ENCODE results near the gene LIMD2. TPM values are rescaled to one million over a fixed set of nuclear protein-coding genes. Genes with fewer than 3 reads are reported as not detected.

LIMD2 gene
- total RNA-seq, 2 donors from 2014 or later = 451 to 473 TPM

DNA sequence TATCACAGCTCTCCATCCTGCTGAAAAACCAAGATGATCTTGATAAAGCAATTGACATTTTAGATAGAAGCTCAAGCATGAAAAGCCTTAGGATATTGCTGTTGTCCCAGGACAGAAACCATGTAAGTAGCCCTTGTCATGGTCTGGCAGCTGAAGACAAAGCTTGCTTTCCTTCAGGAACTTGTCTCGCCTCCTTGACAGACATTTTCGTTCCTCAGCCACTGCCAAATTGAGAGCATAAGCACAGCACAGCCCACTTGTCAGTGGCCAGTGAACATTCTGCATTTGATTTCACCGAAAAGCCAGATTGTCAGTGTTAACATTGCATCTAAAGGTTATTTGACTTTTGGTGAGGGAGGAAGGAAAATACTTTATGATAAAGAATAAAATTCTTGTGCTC lies 42.1 kb downstream of the LIMD2 start:
- H3K27ac Mint-ChIP-seq = no peak overlapping the region
- H3K4me3 Mint-ChIP-seq = no peak overlapping the region
- peaks cover 8% of the 10 kb centered on the region for H3K36me3 Mint-ChIP-seq (ENCODE audit: low read depth)
- no peak for ATAC-seq
- no peaks in the 10 kb centered on the region for H3K27me3 Mint-ChIP-seq
- DNase-seq = no peak
- no peaks in the 10 kb centered on the region for H3K9me3 ChIP-seq (ENCODE audit: control insufficient read depth, low read length, poor library complexity, severe bottlenecking)
- H3K4me1 Mint-ChIP-seq = peaks cover 6% of the 10 kb centered on the region

DNA sequence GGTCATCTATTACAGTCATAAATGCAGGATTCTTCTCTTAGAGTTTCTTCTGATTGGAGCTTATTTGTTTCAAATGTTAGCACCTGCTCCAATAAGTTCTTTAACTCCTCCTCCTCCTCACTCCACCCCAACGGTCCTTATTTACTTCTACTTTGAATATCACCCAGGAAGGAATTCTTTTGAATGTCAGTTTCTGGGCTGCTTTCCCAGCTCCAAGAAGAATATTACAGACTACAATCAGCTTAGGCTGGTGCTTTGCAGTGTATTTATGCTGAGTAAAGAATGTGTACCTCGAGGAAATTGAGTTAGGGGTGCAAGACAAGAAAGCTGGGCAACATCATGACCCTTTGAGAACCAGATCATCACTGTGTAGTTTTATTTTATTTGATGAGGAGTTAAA lies 46.9 kb downstream of the LIMD2 start:
- no peak overlapping the region for H3K4me3 Mint-ChIP-seq
- peaks cover 9% of the 10 kb centered on the region for H3K36me3 Mint-ChIP-seq (ENCODE audit: low read depth)
- H3K27ac Mint-ChIP-seq = no peak overlapping the region
- no peak for DNase-seq
- H3K9me3 ChIP-seq (ENCODE audit: control insufficient read depth, low read length, poor library complexity, severe bottlenecking) = no peaks in the 10 kb centered on the region
- H3K27me3 Mint-ChIP-seq = no peaks in the 10 kb centered on the region
- no peak for ATAC-seq
- H3K4me1 Mint-ChIP-seq = peaks cover 14% of the 10 kb centered on the region

DNA sequence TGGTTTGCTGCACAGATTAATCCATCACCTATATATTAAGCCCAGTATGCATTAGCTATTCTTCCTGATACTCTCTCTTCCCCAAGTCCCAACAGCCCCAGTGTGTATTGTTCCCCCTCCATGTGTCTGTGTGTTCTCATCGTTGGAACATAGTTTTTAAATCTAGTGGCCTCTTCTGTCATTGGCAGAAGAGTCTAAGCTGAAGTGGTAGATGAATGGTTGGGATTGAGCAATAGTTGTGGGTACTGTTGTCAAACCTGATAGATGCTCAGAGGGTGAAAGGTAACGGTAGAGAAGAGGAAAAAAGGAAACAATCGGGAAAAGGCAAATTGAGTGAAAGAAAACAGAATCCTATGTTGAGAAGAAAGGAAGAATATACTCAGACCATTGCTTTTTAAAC lies 47.8 kb downstream of the LIMD2 start:
- H3K9me3 ChIP-seq (ENCODE audit: control insufficient read depth, low read length, poor library complexity, severe bottlenecking) = no peaks in the 10 kb centered on the region
- ATAC-seq (no peak), DNase-seq (no peak)
- no peaks in the 10 kb centered on the region for H3K27me3 Mint-ChIP-seq
- H3K4me3 Mint-ChIP-seq = no peak overlapping the region
- H3K27ac Mint-ChIP-seq = no peak overlapping the region
- peaks cover 12% of the 10 kb centered on the region for H3K4me1 Mint-ChIP-seq
- H3K36me3 Mint-ChIP-seq (ENCODE audit: low read depth) = peaks cover 7% of the 10 kb centered on the region

DNA sequence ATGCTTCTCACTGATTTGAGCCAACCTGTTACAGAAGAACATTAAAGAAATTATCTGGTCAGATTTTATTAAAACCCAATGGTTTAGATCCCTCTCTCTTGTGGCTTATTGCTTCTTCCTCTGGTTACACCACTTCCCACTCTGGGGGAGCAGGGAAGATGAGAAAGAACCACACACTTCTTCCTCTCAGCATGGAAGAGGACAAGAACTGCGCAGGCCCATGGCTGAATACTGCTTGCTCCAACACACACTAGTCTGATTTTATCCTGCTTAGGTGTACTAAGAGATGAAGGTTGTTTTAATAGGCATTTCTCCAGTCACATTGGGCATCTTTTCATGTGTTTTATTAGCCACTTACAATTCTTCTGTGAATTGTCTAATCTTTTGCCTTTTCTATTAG lies 50.1 kb downstream of the LIMD2 start:
- Mint-ChIP-seq H3K27me3 (no peaks in the 10 kb centered on the region), H3K36me3 (ENCODE audit: low read depth) (peaks cover 9% of the 10 kb centered on the region), H3K27ac (no peak overlapping the region), H3K4me1 (peaks cover 12% of the 10 kb centered on the region), H3K4me3 (no peak overlapping the region)
- DNase-seq (no peak), ATAC-seq (no peak)
- no peaks in the 10 kb centered on the region for H3K9me3 ChIP-seq (ENCODE audit: control insufficient read depth, low read length, poor library complexity, severe bottlenecking)

DNA sequence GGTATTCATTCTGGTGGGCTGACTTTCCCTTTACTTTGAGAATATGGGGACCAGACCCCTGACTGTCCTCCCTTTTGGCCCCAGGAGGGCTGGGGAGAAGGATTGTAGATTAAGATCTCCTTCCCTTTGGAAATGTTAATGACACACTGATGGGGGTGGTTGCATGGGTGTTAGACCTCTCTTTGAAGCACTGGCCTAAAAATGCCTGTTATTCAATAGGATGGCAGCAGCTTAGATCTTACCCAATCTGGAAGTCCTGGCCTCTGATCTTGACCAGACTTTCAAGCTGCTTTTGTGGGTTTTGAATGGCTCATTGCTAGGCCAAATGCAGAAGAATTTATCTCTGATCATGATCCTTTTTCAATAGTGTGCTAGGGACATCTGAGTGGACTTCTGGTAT lies 52.0 kb downstream of the LIMD2 start:
- Mint-ChIP-seq H3K36me3 (ENCODE audit: low read depth) (peaks cover 9% of the 10 kb centered on the region), H3K4me3 (no peak overlapping the region), H3K27ac (no peak overlapping the region), H3K27me3 (no peaks in the 10 kb centered on the region), H3K4me1 (peaks cover 14% of the 10 kb centered on the region)
- no peaks in the 10 kb centered on the region for H3K9me3 ChIP-seq (ENCODE audit: control insufficient read depth, low read length, poor library complexity, severe bottlenecking)
- ATAC-seq (no peak), DNase-seq (no peak)

DNA sequence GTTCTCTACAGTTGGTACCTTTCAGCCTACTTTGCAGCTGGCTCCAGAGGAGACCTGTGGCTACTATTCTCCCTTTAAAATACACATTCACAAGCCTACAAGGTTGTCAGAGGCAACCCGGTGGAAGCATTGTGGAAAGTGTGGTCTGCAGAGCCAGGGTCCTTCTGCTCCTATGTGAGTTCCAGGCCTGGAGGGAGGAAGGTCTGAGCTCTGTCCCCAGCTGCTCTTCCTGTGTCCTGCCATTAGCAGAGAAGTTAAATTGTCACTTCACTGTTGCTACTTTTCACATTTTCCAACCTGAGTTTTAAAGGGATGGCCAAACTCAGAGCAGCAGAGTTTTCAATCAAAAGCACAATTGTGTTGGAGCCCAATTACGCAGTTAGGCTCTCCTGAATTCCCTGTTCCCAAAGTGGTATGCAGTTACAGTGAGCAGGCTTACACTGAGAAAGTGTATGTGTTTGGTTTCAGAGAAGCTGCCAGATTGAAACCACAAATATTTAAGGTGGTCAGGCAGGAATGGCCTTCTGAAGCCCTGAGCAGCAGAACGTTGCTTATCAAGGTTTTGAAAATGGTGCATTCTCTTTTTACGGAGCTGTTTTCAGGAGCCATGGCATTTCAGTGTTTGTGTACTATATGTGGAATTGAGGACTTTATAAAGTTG lies 52.7 kb downstream of the LIMD2 start:
- H3K36me3 Mint-ChIP-seq (ENCODE audit: low read depth) = peaks cover 8% of the 10 kb centered on the region
- peak overlapping the region; percentile 29 for H3K27ac Mint-ChIP-seq

DNA sequence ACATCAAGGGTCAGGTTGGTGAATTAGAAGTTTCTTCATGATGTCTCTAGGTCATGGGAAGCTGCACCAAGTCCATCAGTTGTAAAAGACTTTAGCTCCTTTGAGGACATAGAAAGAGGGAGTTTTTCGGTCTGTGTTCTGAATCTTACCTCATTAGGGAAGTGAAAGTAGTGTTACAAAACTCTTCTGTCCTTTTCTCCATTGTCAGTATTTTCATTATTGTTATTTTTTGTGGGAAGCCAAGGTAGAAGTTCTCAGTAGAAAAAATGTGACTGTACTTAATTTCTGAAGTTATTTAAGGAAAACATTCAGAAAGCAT lies 53.5 kb downstream of the LIMD2 start:
- Mint-ChIP-seq H3K36me3 (ENCODE audit: low read depth) (peaks cover 6% of the 10 kb centered on the region), H3K4me3 (no peak overlapping the region), H3K27ac (no peak overlapping the region), H3K27me3 (no peaks in the 10 kb centered on the region), H3K4me1 (peaks cover 15% of the 10 kb centered on the region)
- no peaks in the 10 kb centered on the region for H3K9me3 ChIP-seq (ENCODE audit: control insufficient read depth, low read length, poor library complexity, severe bottlenecking)
- peak; percentile 25 for ATAC-seq
- DNase-seq = no peak

More for the DNA sequence above, 52.7 kb downstream of the LIMD2 start:
- Mint-ChIP-seq H3K4me3 (no peak overlapping the region), H3K27me3 (no peaks in the 10 kb centered on the region), H3K4me1 (peaks cover 12% of the 10 kb centered on the region)
- DNase-seq = no peak
- H3K9me3 ChIP-seq (ENCODE audit: control insufficient read depth, low read length, poor library complexity, severe bottlenecking) = no peaks in the 10 kb centered on the region
- no peak for ATAC-seq

Other genes with a start within 250 kb of the LIMD2 start
- 10 to 100 TPM; 11.6 to 21.5 TPM for gene ACE, start 223.1 kb downstream of the LIMD2 start, total RNA-seq
- gene KCNH6, start 176.8 kb downstream of the LIMD2 start, total RNA-seq = not detected
- gene DCAF7, start 149.6 kb downstream of the LIMD2 start, total RNA-seq = 10 to 100 TPM; 36.4 to 39.0 TPM
- gene TACO1, start 99.2 kb downstream of the LIMD2 start, total RNA-seq = 10 to 100 TPM; 11.0 to 11.8 TPM
- 10 to 100 TPM; 74.1 to 85.0 TPM for gene MAP3K3, start 77.7 kb downstream of the LIMD2 start, total RNA-seq
- gene STRADA, start 41.7 kb upstream of the LIMD2 start, total RNA-seq = 10 to 100 TPM; 44.5 to 50.2 TPM
- 10 to 100 TPM; 32.6 to 33.5 TPM for gene CCDC47, start 73.5 kb upstream of the LIMD2 start, total RNA-seq
- 10 to 100 TPM; 81.6 to 93.6 TPM for gene DDX42, start 74.0 kb upstream of the LIMD2 start, total RNA-seq
- gene PSMC5, start 127.3 kb upstream of the LIMD2 start, total RNA-seq = 10 to 100 TPM; 83.5 to 92.2 TPM
- 10 to 100 TPM; 44.2 to 54.3 TPM for gene FTSJ3, start 127.5 kb upstream of the LIMD2 start, total RNA-seq
- 100 to 1,000 TPM in 1 of 2 donors, 10 to 100 TPM in 1; 95.3 to 106 TPM for gene SMARCD2, start 142.6 kb upstream of the LIMD2 start, total RNA-seq
- gene CSH2, start 173.6 kb upstream of the LIMD2 start, total RNA-seq = 1 to 10 TPM; 3.6 to 4.0 TPM
- gene GH2, start 181.8 kb upstream of the LIMD2 start, total RNA-seq = not detected
- 10 to 100 TPM in 1 of 2 donors, 1 to 10 TPM in 1; 9.9 to 11.3 TPM for gene CSH1, start 196.4 kb upstream of the LIMD2 start, total RNA-seq
- gene CSHL1, start 211.1 kb upstream of the LIMD2 start, total RNA-seq = not detected
- gene GH1, start 218.7 kb upstream of the LIMD2 start, total RNA-seq = not detected
- 10 to 100 TPM; 19.5 to 31.1 TPM for gene CD79B, start 232.2 kb upstream of the LIMD2 start, total RNA-seq